ENCODE results near the gene KCNJ18.
"Not testable (repeated sequence)": the region's sequence is repeated elsewhere in the genome, so short reads cannot be mapped to it uniquely, and the experiment has no call there.

Gene KCNJ18

DNA sequence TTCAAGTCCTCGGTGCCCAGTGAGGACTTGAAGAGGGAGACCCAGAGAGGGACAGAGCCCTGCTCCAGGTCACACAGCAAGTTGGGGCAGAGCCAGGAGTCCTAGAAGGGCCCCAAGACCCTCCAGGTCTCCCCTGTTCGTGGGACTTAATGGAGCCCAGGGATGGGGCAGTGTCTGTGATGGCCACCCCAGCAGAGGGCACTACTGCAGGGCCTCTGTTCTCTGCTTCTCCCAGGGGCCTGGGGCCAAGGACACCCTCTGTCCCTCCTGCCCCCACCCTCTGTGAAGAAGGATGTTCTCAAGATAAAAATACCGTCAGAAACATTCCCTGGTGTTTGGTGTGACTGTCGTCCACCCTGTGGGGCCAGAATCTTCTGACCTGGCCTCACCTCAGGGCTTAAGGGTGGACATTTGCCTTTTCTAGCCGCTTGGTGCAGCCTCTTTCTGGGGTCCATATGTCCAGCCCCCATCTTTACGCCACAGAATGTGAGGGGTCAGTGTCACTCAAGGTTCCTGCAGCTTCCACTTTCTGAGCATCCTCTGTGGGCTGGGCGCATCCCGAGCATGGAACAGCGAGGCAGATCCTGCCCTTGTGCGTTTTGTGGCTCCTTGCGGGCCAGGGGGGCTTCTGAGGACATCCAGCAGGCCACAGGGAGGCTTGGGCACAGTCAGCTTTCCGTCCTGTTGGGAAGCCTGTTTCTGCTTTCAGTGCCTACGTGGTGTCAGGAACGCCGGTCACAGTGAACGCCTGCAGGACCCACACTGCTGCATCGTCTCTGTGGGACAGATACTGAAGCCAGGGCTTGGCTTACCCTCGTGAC, at the start of gene KCNJ18:
KCNJ18 (plus strand) TSS at position 641 of the 821 bp plus-strand sequence. CDS start 10,264 bp downstream, outside the sequence.
- H3K9me3 ChIP-seq (ENCODE audit: insufficient read depth, low read length, severe bottlenecking); H3K4me3 ChIP-seq (ENCODE audit: low read depth in 1 of 2, low read length in 2 of 2); H3K4me1 ChIP-seq (ENCODE audit: insufficient read depth, low read length); H3K4me2 ChIP-seq (ENCODE audit: insufficient read depth, low read length); H3K27ac ChIP-seq (ENCODE audit: low read length); H2AFZ ChIP-seq (ENCODE audit: low read depth, low read length); DNase-seq; H3K36me3 ChIP-seq (ENCODE audit: insufficient read depth, low read length); H3K79me2 ChIP-seq (ENCODE audit: insufficient read depth, low read length); H3K27me3 ChIP-seq (ENCODE audit: insufficient read depth, low read length, poor library complexity); H4K20me1 ChIP-seq (ENCODE audit: insufficient read depth, low read length); H3K9ac ChIP-seq (ENCODE audit: low read depth, low read length); ATAC-seq (ENCODE audit: insufficient read depth, low read depth): not testable (repeated sequence)

DNA sequence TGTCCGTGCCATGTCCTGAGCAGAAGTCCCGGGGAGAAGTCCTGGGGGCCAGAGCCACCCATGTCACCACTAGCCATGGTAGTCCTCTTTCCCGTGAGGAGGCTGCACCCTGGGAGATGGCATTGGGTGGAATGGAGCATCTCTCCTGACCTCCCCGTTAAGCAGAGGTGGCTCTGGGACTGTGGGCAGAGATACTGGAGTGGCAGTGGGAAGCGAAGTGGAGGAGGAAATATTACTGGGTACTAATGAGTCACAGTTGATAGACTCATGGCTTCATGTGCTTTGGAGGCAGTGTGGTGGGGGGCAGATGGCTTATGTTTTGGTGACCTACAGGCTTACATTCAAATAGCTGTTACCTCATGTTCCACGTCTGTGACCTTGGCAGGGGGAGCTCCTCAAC, 44.2 kb upstream of the KCNJ18 start:
- not testable (repeated sequence) for H3K27me3 ChIP-seq (ENCODE audit: insufficient read depth, low read length, poor library complexity); H3K9ac ChIP-seq (ENCODE audit: low read depth, low read length); H3K4me2 ChIP-seq (ENCODE audit: insufficient read depth, low read length); DNase-seq; H3K9me3 ChIP-seq (ENCODE audit: insufficient read depth, low read length, severe bottlenecking); H3K4me3 ChIP-seq (ENCODE audit: low read depth in 1 of 2, low read length in 2 of 2); ATAC-seq (ENCODE audit: insufficient read depth, low read depth); H3K4me1 ChIP-seq (ENCODE audit: insufficient read depth, low read length); H3K79me2 ChIP-seq (ENCODE audit: insufficient read depth, low read length); H4K20me1 ChIP-seq (ENCODE audit: insufficient read depth, low read length); H3K36me3 ChIP-seq (ENCODE audit: insufficient read depth, low read length); H3K27ac ChIP-seq (ENCODE audit: low read length); H2AFZ ChIP-seq (ENCODE audit: low read depth, low read length)

GRCh38 chr17:21650043-21650442, 42.3 kb upstream of the KCNJ18 start:
- not testable (repeated sequence) for H4K20me1 ChIP-seq (ENCODE audit: insufficient read depth, low read length); H3K9ac ChIP-seq (ENCODE audit: low read depth, low read length); H3K36me3 ChIP-seq (ENCODE audit: insufficient read depth, low read length); H2AFZ ChIP-seq (ENCODE audit: low read depth, low read length); H3K9me3 ChIP-seq (ENCODE audit: insufficient read depth, low read length, severe bottlenecking); H3K4me1 ChIP-seq (ENCODE audit: insufficient read depth, low read length); H3K27me3 ChIP-seq (ENCODE audit: insufficient read depth, low read length, poor library complexity); ATAC-seq (ENCODE audit: insufficient read depth, low read depth); H3K27ac ChIP-seq (ENCODE audit: low read length); DNase-seq; H3K4me3 ChIP-seq (ENCODE audit: low read depth in 1 of 2, low read length in 2 of 2); H3K4me2 ChIP-seq (ENCODE audit: insufficient read depth, low read length); H3K79me2 ChIP-seq (ENCODE audit: insufficient read depth, low read length)

DNA sequence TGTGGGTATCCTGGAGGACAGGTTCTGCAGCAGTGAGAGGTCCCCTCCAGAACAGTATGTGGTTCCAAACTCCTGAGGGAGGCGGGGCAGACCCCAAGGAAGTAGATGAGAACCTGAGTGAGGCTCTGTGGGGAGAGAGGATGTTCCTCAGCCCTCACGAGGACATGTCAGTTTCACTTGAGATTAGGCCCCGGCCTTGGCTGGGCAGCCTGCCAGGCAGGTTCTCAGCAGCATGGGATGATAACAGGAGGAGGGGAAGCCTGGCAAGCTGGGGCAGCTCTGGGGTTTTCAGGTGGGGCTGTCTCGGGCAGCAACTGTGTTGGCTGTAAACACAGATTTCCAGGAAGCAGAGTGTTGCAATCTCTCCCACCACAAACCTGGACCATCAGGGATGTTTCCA, 40.3 kb upstream of the KCNJ18 start:
- not testable (repeated sequence) for H3K9me3 ChIP-seq (ENCODE audit: insufficient read depth, low read length, severe bottlenecking); H3K4me1 ChIP-seq (ENCODE audit: insufficient read depth, low read length); H3K9ac ChIP-seq (ENCODE audit: low read depth, low read length); H3K27ac ChIP-seq (ENCODE audit: low read length); H2AFZ ChIP-seq (ENCODE audit: low read depth, low read length); ATAC-seq (ENCODE audit: insufficient read depth, low read depth); H3K4me2 ChIP-seq (ENCODE audit: insufficient read depth, low read length); H3K79me2 ChIP-seq (ENCODE audit: insufficient read depth, low read length); H3K4me3 ChIP-seq (ENCODE audit: low read depth in 1 of 2, low read length in 2 of 2); H3K36me3 ChIP-seq (ENCODE audit: insufficient read depth, low read length); H4K20me1 ChIP-seq (ENCODE audit: insufficient read depth, low read length); H3K27me3 ChIP-seq (ENCODE audit: insufficient read depth, low read length, poor library complexity)
- peak; percentile 13 for DNase-seq

DNA sequence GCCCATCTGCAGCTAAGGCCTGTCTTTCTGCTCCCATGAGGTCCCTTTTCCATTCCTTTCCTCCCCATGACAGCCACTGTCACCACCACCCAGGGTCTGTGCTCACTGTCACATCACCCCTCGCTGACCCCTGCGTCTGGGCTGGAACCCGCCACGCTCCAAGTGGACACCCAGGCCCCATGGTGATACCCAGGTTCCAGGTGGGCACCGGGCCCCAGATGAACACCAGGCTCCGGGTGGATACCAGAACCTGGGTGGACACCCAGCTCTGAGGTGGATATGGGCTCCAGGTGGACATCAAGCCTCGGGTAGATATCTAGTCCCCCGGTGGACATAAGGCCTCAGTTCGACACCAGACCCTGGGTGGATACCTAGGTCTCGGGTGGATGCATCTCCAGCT, 39.1 kb upstream of the KCNJ18 start:
- not testable (repeated sequence) for H3K27me3 ChIP-seq (ENCODE audit: insufficient read depth, low read length, poor library complexity); H3K27ac ChIP-seq (ENCODE audit: low read length); H3K4me2 ChIP-seq (ENCODE audit: insufficient read depth, low read length); H2AFZ ChIP-seq (ENCODE audit: low read depth, low read length); DNase-seq; H3K9me3 ChIP-seq (ENCODE audit: insufficient read depth, low read length, severe bottlenecking); H3K36me3 ChIP-seq (ENCODE audit: insufficient read depth, low read length); H4K20me1 ChIP-seq (ENCODE audit: insufficient read depth, low read length); H3K9ac ChIP-seq (ENCODE audit: low read depth, low read length); H3K4me1 ChIP-seq (ENCODE audit: insufficient read depth, low read length); H3K79me2 ChIP-seq (ENCODE audit: insufficient read depth, low read length); ATAC-seq (ENCODE audit: insufficient read depth, low read depth); H3K4me3 ChIP-seq (ENCODE audit: low read depth in 1 of 2, low read length in 2 of 2)

- not testable (repeated sequence) for ATAC-seq (ENCODE audit: insufficient read depth, low read depth); H3K9ac ChIP-seq (ENCODE audit: low read depth, low read length); H3K4me2 ChIP-seq (ENCODE audit: insufficient read depth, low read length); H3K27ac ChIP-seq (ENCODE audit: low read length); DNase-seq; H2AFZ ChIP-seq (ENCODE audit: low read depth, low read length); H3K9me3 ChIP-seq (ENCODE audit: insufficient read depth, low read length, severe bottlenecking); H3K27me3 ChIP-seq (ENCODE audit: insufficient read depth, low read length, poor library complexity); H3K36me3 ChIP-seq (ENCODE audit: insufficient read depth, low read length); H3K79me2 ChIP-seq (ENCODE audit: insufficient read depth, low read length); H3K4me1 ChIP-seq (ENCODE audit: insufficient read depth, low read length); H4K20me1 ChIP-seq (ENCODE audit: insufficient read depth, low read length); H3K4me3 ChIP-seq (ENCODE audit: low read depth in 1 of 2, low read length in 2 of 2)
Observed at GRCh38 chr17:21656518-21657309, 35.6 kb upstream of the KCNJ18 start.

DNA sequence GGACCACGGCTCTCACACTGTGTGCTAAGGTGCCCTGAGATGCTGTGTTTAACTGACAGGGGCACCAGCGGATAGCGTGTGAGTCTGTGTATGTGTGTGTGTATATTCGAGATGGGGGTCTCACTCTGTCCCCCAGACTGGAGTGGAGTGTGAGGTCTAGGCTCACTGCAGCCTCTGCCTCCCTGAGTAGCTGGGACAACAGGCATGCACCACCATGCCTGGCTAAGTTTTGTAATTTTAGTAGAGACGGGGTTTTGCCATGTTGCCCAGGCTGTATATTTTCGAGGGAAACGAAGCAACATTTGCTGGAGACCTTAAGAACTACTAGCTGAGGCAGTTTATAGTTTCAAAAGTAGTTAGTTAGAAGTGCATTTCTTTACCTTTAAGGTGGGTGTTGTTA, 32.7 kb upstream of the KCNJ18 start:
- not testable (repeated sequence) for H2AFZ ChIP-seq (ENCODE audit: low read depth, low read length); H3K27me3 ChIP-seq (ENCODE audit: insufficient read depth, low read length, poor library complexity); H3K27ac ChIP-seq (ENCODE audit: low read length); H3K36me3 ChIP-seq (ENCODE audit: insufficient read depth, low read length); H3K4me3 ChIP-seq (ENCODE audit: low read depth in 1 of 2, low read length in 2 of 2); DNase-seq; ATAC-seq (ENCODE audit: insufficient read depth, low read depth); H3K4me2 ChIP-seq (ENCODE audit: insufficient read depth, low read length); H3K9ac ChIP-seq (ENCODE audit: low read depth, low read length); H3K79me2 ChIP-seq (ENCODE audit: insufficient read depth, low read length); H3K9me3 ChIP-seq (ENCODE audit: insufficient read depth, low read length, severe bottlenecking); H4K20me1 ChIP-seq (ENCODE audit: insufficient read depth, low read length); H3K4me1 ChIP-seq (ENCODE audit: insufficient read depth, low read length)

GRCh38 chr17:21661455-21661854, 30.9 kb upstream of the KCNJ18 start:
- H3K4me1 ChIP-seq (ENCODE audit: insufficient read depth, low read length); H3K27ac ChIP-seq (ENCODE audit: low read length); H3K9ac ChIP-seq (ENCODE audit: low read depth, low read length); H3K36me3 ChIP-seq (ENCODE audit: insufficient read depth, low read length); ATAC-seq (ENCODE audit: insufficient read depth, low read depth); H2AFZ ChIP-seq (ENCODE audit: low read depth, low read length); H4K20me1 ChIP-seq (ENCODE audit: insufficient read depth, low read length); DNase-seq; H3K4me3 ChIP-seq (ENCODE audit: low read depth in 1 of 2, low read length in 2 of 2); H3K4me2 ChIP-seq (ENCODE audit: insufficient read depth, low read length); H3K79me2 ChIP-seq (ENCODE audit: insufficient read depth, low read length); H3K9me3 ChIP-seq (ENCODE audit: insufficient read depth, low read length, severe bottlenecking); H3K27me3 ChIP-seq (ENCODE audit: insufficient read depth, low read length, poor library complexity): not testable (repeated sequence)
